GF-D8 (cell line): ENCODE data around the gene PDXDC1.
"Not testable (repeated sequence)": the region's sequence is repeated elsewhere in the genome, so short reads cannot be mapped to it uniquely, and the experiment has no call there.

ENCODE experiments used
- DNase-seq: peaks from one replicate; lab custom pipeline; 2025; lab: John Stamatoyannopoulos, UW

PDXDC1 gene

GRCh38 chr16:15071916-15072769 is 97.3 kb downstream of the PDXDC1 start:
- not testable (repeated sequence) for DNase-seq

DNA sequence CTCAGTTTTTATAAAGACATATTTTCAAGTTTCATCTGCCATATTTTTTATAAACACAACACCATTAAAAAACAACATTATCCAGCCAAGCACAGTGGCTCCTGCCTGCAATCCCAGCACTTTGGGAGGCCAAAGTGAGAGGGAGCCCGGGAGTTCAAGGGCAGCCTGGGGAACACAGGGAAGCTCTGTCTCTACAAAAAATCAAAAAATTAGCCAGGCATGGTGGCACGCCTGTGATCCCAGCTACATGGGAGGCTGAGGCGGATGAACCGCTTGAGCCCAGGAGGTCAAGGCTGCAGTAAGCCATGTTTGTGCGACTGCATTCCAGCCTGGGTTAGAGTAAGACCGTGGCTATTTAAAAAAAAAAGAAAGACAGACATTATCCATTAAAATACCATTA is 98.3 kb downstream of the PDXDC1 start:
- DNase-seq: no peak

DNA sequence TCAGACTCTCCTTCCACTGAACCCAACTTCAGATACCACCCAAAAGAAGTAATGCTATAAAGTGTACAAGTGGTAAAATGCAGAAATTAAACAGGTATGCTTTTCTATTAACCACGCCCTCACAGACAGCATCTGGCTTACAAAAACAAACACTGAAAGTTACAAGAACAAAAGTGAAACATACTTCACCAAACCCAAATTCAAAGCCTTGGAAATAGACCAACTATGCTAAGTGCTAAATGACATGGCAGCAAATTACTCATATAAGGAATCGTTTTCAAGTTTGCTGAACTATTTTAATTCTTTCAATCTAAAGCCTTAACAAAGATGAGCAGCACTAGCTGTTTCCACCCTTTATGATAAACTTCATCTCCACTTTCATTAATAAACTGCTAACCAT is 101.3 kb downstream of the PDXDC1 start:
- DNase-seq: not testable (repeated sequence)

- DNase-seq: not testable (repeated sequence)
These were observed 106.1 kb downstream of the PDXDC1 start for GRCh38 chr16:15080883-15081282.

GRCh38 chr16:15082788-15083187 is 108.0 kb downstream of the PDXDC1 start:
- DNase-seq: not testable (repeated sequence)

DNA sequence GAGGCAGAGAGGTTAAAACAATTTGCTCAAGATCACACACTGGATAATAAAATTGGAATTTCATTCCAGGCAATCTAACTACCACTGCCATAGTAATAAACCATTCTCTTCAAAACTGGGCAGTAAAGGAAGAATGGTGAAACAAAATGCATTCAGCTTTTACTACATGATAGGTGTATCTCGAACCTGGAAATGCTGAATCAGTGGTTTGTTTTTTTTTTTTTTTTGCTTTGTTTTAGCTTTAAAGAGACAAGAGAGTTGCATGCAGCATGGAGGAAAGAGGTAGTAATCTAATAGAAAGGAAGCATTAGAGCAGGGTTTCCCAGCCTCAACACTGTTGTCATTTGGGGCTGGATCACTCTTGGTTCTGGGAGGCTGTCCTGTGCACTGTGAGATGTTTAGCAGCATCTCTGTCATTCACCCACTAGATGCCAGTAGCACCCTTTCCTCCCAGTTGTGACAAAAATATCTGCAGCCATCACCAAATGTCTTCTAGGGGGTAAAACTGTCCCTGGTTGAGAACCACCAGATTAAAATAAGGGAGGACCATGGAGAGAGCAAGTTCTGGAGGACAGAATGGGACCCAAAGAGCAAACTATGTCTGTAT is 115.9 kb downstream of the PDXDC1 start:
- not testable (repeated sequence) for DNase-seq

- not testable (repeated sequence) for DNase-seq
These were observed 118.7 kb downstream of the PDXDC1 start for GRCh38 chr16:15093571-15093954.

DNA sequence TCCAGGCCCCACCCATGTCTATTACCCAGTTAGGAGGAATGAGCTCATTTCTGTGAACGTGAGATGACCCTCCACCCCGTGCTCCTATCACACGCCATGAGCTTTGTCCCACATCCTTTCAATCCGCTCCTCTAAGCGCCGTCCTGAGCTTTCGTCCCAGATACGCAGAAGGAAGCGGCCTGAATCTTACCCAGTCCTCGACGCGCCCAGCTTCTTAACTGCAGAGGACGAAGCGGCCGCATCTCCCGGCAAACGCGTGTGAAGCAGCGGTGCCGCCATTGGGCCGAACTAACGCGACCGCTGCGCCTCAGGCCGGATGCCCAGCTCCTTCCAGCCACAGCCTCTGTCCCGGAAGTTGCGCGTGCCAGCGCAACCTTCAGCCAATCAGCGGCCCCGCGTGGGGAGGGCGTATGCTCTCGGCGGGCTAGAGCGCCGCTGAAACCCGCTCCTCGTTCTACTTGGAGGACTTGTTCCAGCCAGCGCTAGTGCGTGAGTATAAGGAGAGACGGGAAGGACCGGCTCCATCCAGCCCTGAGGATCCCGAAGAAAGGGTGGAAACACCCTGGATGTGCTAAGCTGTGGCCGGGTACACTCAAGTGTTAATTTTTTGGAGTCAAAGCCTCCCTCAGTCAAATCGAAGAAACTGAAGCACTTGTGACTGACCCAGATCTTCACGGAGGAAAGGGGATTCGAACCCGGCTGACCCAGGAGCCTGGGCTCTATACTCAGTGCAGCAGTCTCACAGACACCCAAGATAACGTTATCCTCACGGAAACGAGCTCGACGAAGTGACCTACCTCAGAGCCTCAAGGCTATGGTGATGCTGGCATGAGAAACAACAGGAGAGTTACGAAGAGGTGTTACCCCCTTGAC is 119.4 kb downstream of the PDXDC1 start, which contains the start of gene RRN3:
TSS of gene RRN3 (minus strand) at position 318 of the 873 bp plus-strand sequence. CDS start at position 279, 39 bp downstream.
- DNase-seq: peak; percentile 66

GRCh38 chr16:15096583-15096972 is 121.8 kb downstream of the PDXDC1 start:
- not testable (repeated sequence) for DNase-seq

DNA sequence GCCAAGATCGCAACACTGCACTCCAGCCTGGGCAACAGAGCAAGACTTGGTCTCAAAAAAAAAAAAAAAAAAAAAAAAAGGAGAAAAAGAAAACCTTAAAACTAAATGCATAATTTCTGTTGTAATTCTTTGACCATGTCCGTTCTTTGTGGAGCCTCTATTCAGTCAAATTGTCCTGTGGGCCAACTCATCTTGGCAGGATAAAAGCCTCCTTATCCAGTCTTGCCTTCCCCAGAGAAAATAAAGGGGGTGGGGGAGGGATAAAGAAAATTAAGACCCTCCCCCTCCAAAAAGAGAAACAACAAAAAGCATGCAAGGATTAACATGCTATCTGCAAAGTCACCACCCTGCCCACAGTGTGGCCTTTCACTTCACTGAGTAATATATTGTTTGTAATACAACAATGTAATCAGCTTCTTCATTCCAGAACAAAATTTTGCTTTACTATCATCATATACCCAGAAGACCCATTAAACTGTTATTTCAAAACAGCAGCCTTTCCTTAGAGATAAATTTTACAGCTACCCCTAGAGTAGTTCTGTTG is 124.6 kb downstream of the PDXDC1 start:
- not testable (repeated sequence) for DNase-seq

GRCh38 chr16:15100372-15100987 is 125.7 kb downstream of the PDXDC1 start:
- not testable (repeated sequence) for DNase-seq

DNA sequence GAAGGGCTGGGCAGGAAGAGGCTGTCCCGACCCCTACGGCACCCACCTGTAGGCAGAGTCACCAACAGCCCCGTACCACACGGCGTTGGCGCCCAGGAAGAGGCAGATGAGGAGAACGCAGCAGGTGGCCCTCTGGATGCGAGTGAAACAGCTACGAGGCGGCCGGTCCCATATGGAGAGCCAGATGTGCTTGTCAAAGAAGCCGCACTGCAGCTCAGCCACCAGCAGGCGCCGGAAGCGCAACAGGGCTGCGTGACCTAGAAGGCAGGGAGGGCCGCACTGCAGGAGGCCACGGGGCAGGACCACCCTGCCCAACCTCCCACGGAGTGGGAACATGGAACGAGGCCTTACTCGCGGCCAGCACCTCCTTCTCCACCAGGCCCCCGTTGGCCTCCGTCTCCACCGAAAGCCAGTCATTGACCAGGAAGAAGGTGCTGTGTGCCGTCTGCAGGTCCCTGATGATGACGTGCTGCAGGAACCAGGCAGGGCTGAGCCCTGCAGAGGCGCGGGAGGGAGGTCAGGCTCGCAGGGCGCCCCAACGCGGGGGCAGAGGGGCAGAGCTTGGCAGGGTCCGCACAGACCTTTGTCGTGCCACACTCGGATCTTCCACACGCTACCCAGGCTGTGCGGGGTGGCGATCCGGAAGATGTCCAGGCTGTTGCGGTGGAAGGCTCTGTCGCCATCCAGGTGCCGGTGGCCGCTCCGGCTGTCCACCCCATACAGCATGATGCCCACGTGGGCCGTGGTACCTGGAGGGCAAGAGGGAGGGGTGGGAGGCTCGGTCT is 153.0 kb downstream of the PDXDC1 start:
- not testable (repeated sequence) for DNase-seq

DNA sequence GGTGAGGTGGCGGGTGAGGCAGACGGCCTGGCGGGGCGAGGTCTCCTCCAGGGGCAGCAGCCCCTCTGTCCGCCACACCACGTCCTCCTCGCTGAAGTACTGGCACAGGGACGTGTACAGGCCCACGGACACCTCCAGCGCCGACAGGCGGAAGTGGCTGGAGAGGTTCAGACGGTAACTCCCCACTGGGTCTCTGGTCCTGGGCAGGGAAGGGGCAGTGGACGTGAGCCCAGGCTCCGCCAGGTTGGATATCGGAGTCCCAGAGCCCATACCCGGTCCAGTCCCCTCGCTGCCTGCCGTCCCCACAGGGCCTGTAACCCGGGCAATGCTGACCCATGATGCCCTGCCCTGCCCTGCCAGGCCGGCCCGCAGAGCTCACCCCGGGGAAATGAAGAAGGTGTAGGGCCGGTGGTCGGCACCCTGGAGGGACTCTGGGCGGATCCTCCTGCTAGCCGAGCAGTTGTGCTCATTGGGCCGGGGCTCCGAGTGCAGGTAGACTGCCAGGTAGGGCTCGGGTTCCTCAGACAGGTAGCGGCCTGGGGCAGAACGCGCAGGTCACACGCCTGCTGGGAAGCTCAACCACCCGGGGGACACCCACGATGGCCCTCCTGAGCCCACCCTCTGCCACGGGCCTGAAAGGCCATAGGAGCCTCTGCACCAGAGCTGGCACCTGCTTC is 155.6 kb downstream of the PDXDC1 start:
- DNase-seq: not testable (repeated sequence)

DNA sequence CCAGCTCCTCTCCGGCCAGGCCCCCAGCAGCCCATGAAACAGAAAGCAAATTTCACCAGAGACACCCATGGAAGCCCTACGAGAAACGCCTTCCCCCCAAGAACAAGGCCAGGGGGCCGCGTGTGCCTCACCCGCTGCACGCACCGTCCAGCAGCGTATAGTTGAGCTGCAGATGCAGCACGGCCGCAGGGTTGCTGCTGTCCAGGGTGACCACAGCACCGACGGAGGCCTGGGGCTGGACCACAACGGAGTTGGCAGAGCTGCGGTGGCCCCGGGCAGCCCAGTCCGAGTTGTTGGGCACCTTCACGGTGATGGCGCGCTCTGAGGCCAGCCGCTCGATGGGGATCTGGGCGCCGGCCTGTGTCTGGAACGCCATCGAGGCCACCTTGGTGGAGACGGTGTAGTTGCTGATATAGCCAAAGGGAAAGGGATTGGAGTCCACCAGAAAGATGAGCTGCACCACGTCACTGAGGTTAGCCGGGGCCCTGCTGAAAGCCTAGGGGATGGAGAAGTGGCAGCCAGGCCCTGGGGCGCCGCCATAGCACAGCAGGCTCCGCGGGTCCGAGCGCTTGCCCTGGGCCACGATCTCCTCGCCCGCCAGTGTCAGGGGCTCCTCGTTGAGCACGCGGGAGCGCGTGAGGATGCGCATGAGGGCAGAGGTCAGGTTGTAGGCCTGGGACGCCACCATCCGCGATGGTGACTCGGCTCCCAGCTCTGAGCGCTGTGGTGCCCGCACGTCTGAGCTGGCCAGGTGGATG is 156.3 kb downstream of the PDXDC1 start:
- not testable (repeated sequence) for DNase-seq

GRCh38 chr16:15132719-15133428 is 158.0 kb downstream of the PDXDC1 start:
- DNase-seq: not testable (repeated sequence)

DNA sequence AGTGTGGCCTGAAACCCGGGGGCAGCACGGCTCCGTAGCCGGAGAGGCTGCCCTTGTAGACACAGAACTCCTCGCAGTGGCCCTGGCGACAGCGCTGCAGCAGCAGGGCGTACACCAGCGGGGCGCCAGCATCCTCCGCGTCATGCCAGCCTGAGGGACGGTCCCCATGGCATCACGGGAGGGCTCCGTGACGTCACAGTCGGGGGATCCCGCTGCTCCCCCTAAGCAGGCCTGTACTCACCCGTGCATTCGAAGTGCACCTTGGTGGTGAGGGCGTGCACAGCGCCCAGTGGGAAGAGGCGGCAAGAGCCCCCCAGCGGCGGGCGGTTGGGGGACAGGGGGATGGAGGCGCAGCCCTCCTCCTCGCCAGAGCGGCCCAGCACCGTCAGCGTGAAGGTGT is 158.7 kb downstream of the PDXDC1 start:
- not testable (repeated sequence) for DNase-seq

- DNase-seq: not testable (repeated sequence)
These were observed 160.1 kb downstream of the PDXDC1 start for GRCh38 chr16:15134752-15135482.
